HepG2 (cell line): ENCODE measurements around the gene ADCK2. TPM values are rescaled to one million over a fixed set of nuclear protein-coding genes. Genes with fewer than 3 reads are reported as not detected.
A peak's percentile ranks its signal among the peaks of the same experiment; 100 is the strongest.

Experiments
- AGO1 ChIP-seq: fragments of 200-400 bp; formaldehyde crosslinking; IDR thresholded peaks from 2 replicates; pipeline ENCODE4 v1.6.1; 2017; ENCODE audit warnings: mild to moderate bottlenecking, low read depth, low read length, moderate library complexity; ENCODE audit not compliant: poor library complexity, severe bottlenecking
- ARID5B ChIP-seq: IDR thresholded peaks from 2 replicates; pipeline ENCODE4 v1.4.0; 2020; ENCODE audit warnings: mild to moderate bottlenecking, missing genetic modification reagents
- ATF5 ChIP-seq: sonication (generic); formaldehyde crosslinking; IDR thresholded peaks from 2 replicates; pipeline ENCODE4 v1.4.0; 2020; ENCODE audit warnings: mild to moderate bottlenecking, low read depth, missing genetic modification reagents
- CBFB ChIP-seq: sonication (generic); formaldehyde crosslinking; IDR thresholded peaks from 2 replicates; pipeline ENCODE4 v1.4.0; 2020; ENCODE audit warnings: missing genetic modification reagents
- HHEX ChIP-seq: IDR thresholded peaks from 2 replicates; pipeline ENCODE4 v1.6.1; 2016; ENCODE audit warnings: control low read depth
- IRF9 ChIP-seq: sonication (generic); formaldehyde crosslinking; IDR thresholded peaks from 2 replicates; pipeline ENCODE4 v1.8.0; 2022; ENCODE audit warnings: missing genetic modification reagents, mild to moderate bottlenecking, borderline replicate concordance
- NCOA1 ChIP-seq: sonication (generic); formaldehyde crosslinking; IDR thresholded peaks from 2 replicates; pipeline ENCODE4 v1.9.0; 2021; ENCODE audit warnings: missing genetic modification reagents
- ZBTB25 ChIP-seq: IDR thresholded peaks from 2 replicates; pipeline ENCODE4 v1.6.1; 2018; ENCODE audit warnings: missing genetic modification reagents
- ZNF646 ChIP-seq: sonication (generic); formaldehyde crosslinking; IDR thresholded peaks from 2 replicates; pipeline ENCODE4 v1.9.0; 2021; ENCODE audit warnings: mild to moderate bottlenecking, missing genetic modification reagents
- ZNF75D ChIP-seq: sonication (generic); formaldehyde crosslinking; IDR thresholded peaks from 2 replicates; pipeline ENCODE4 v1.8.1; 2023; ENCODE audit warnings: missing genetic modification reagents, mild to moderate bottlenecking, borderline replicate concordance
- ZNF800 ChIP-seq: sonication (generic); formaldehyde crosslinking; IDR thresholded peaks from 2 replicates; pipeline ENCODE4 v1.4.0; 2020; ENCODE audit warnings: missing genetic modification reagents
- polyA plus RNA-seq, 8 experiments: library from polyadenylated mRNA; depleted of rRNA in 3 of 8; stranded (reverse) in 7 of 8; unstranded in 1 of 8; fragments of >200 nt; fragmentation: Illumina TruSeq in 4 of 8; extraction: Trizol in 4 of 8; gene quantifications; 2 replicates each; pipeline versions ENCODE4 v1.2.1 to v1.2.3, GENCODE V29; 2011 to 2016; ENCODE audit warnings: low read depth in 4 of 8, missing spikeins in 1 of 8, mixed read lengths in 1 of 8; ENCODE audit not compliant: insufficient read depth in 1 of 8
- total RNA-seq, 5 experiments: library from RNA; depleted of rRNA; stranded (reverse); fragments of >200 nt; fragmentation: Illumina TruSeq; extraction: Trizol; gene quantifications; 2 replicates each; pipeline ENCODE4 v1.2.3, GENCODE V29; 2016; ENCODE audit warnings: low read depth in 1 of 5

The ADCK2 gene
- total and polyA plus RNA-seq, 2 of the 13 experiments (the other 11 are each of a cell fraction or from before 2014, with no cell fraction given), result 8.6 to 18.8 TPM

GRCh38 chr7:140696680-140697446 lies 24.1 kb downstream of the ADCK2 start, which contains the start of gene NDUFB2 (continued):
- TF ChIP-seq ZNF646 (CRISPR knock-in tag) (no peak), IRF9 (CRISPR knock-in tag) (peak; percentile 52; the same call in 1 of the 2 replicates), NCOA1 (no peak; the same call in 1 of the 2 replicates), AGO1 (no peak), CBFB (CRISPR knock-in tag) (peak; percentile 77), ZBTB25 (CRISPR knock-in tag) (peak; percentile 44; the same call in 1 of the 2 replicates), HHEX (CRISPR knock-in tag) (no peak), ARID5B (CRISPR knock-in tag) (peak; percentile 5; the same call in 1 of the 2 replicates), ATF5 (CRISPR knock-in tag) (peak; percentile 50; the same call in 1 of the 2 replicates), ZNF75D (CRISPR knock-in tag) (no peak), ZNF800 (CRISPR knock-in tag) (no peak)
